Activated CD8-positive, alpha-beta T cell treated with anti-CD3 and anti-CD28 coated beads, Interleukin-2, amount 10 ng/mL, durations not matched to agents 7 days and 5 days (primary cell): Measurements from ENCODE around the gene RARRES2. TPM values are rescaled to one million over a fixed set of nuclear protein-coding genes. Genes with fewer than 3 reads are reported as not detected.
"Not testable (repeated sequence)": the region's sequence is repeated elsewhere in the genome, so short reads cannot be mapped to it uniquely, and the experiment has no call there.

Experiments used
- ATAC-seq: fragments of 150-1000 bp; cut with Tn5 transposase; one replicate; pipeline ENCODE4 v1.10.0; 2021; ENCODE audit warnings: moderate library complexity
- CTCF ChIA-PET: fragments of 350-600 bp; sonication (Branson Sonifier 250); formaldehyde crosslinking; loops from one replicate; lab custom pipeline; 2021; ENCODE audit warnings: antibody characterized with exemption; lab: Charles Lee
- POLR2A ChIA-PET: fragments of 350-600 bp; sonication (Branson Sonifier 250); formaldehyde crosslinking; loops from one replicate; lab custom pipeline; 2021; ENCODE audit warnings: antibody characterized with exemption; lab: Charles Lee
- DNase-seq: peaks from one replicate; pipeline ENCODE4 v3.0.0-alpha.2; 2020
- H3K27ac Mint-ChIP-seq: one replicate; pipeline ENCODE4 v1.8.0; 2021; ENCODE audit warnings: mild to moderate bottlenecking, mixed read lengths
- H3K27me3 Mint-ChIP-seq: one replicate; pipeline ENCODE4 v1.8.0; 2021; ENCODE audit warnings: low read depth, mixed read lengths
- H3K36me3 Mint-ChIP-seq: one replicate; pipeline ENCODE4 v1.8.0; 2021; ENCODE audit warnings: low read depth, mixed read lengths
- H3K4me1 Mint-ChIP-seq: one replicate; pipeline ENCODE4 v1.8.0; 2021; ENCODE audit warnings: low read depth, mixed read lengths
- H3K4me3 Mint-ChIP-seq: one replicate; pipeline ENCODE4 v1.8.0; 2021; ENCODE audit warnings: mild to moderate bottlenecking, mixed read lengths
- H3K9me3 Mint-ChIP-seq: one replicate; pipeline ENCODE4 v1.8.0; 2022; ENCODE audit warnings: mixed read lengths; ENCODE audit not compliant: insufficient read depth
- total RNA-seq, 2 experiments: library from RNA; stranded (reverse); gene quantifications; one replicate each; pipeline ENCODE4 v1.2.3, GENCODE V29; 2021

RARRES2 gene
- total RNA-seq, 2 experiments from 2014 or later, result not detected

GRCh38 chr7:150324373-150324961 lies 17.0 kb downstream of the RARRES2 start:
- Mint-ChIP-seq H3K4me1 (peaks cover 30% of the 10 kb centered on the region), H3K36me3 (peaks cover 49% of the 10 kb centered on the region), H3K9me3 (no peaks in the 10 kb centered on the region), H3K4me3 (peak overlapping the region; percentile 91), H3K27me3 (no peaks in the 10 kb centered on the region), H3K27ac (peak overlapping the region; percentile 97)
- DNase-seq, result no peak
- CTCF ChIA-PET, result no interaction called here
- no peak for ATAC-seq
- POLR2A ChIA-PET, result interaction anchor here (1.1 to 1.4 kb wide), 3 partner anchors 42 to 80 kb away, joined by 3 to 4 read pairs (median 3); partner anchors contain the start of gene REPIN1

GRCh38 chr7:150323682-150324372 lies 17.6 kb downstream of the RARRES2 start:
- Mint-ChIP-seq H3K4me3 (peak overlapping the region; percentile 91), H3K9me3 (no peaks in the 10 kb centered on the region), H3K27ac (peak overlapping the region; percentile 97), H3K36me3 (peaks cover 47% of the 10 kb centered on the region), H3K27me3 (no peaks in the 10 kb centered on the region), H3K4me1 (peaks cover 30% of the 10 kb centered on the region)
- ATAC-seq, result peak; percentile 39
- DNase-seq, result no peak
- ChIA-PET CTCF (no interaction called here), POLR2A (interaction anchor here (1.0 to 1.4 kb wide), 5 partner anchors 42 to 83 kb away, joined by 3 to 4 read pairs (median 3); partner anchors contain the start of gene REPIN1)

- peaks cover 30% of the 10 kb centered on the region for H3K4me1 Mint-ChIP-seq
- CTCF ChIA-PET, result no interaction called here
- DNase-seq, result peak; percentile 77
These were observed 18.4 kb downstream of the RARRES2 start, which contains the start of the genes ACTR3C and LRRC61 for GRCh38 chr7:150322833-150323681. Gene ACTR3C (minus strand): TSS chr7:150323545. CDS start chr7:150295296, 28,249 bp downstream. Gene LRRC61 (plus strand): TSS chr7:150323355. CDS start chr7:150336862, 13,507 bp downstream.

GRCh38 chr7:150322114-150322832 lies 19.2 kb downstream of the RARRES2 start:
- Mint-ChIP-seq H3K27me3 (no peaks in the 10 kb centered on the region), H3K9me3 (no peaks in the 10 kb centered on the region), H3K36me3 (peaks cover 40% of the 10 kb centered on the region), H3K4me1 (peaks cover 30% of the 10 kb centered on the region), H3K4me3 (peak overlapping the region; percentile 91), H3K27ac (peak overlapping the region; percentile 95)
- ATAC-seq, result peak; percentile 64
- POLR2A ChIA-PET, result no interaction called here
- peak; percentile 91 for DNase-seq
- CTCF ChIA-PET, result no interaction called here

More at GRCh38 chr7:150322833-150323681, 18.4 kb downstream of the RARRES2 start, which contains the start of the genes ACTR3C and LRRC61:
- no peaks in the 10 kb centered on the region for H3K27me3 Mint-ChIP-seq
- H3K4me3 Mint-ChIP-seq, result peak within 1 kb of the TSS; percentile 91
- POLR2A ChIA-PET, result interaction anchor here (1.0 to 1.2 kb wide), 4 partner anchors 43 to 84 kb away, joined by 3 to 4 read pairs (median 3); partner anchors contain the start of gene REPIN1
- H3K36me3 Mint-ChIP-seq, result peaks cover 47% of the 10 kb centered on the region
- peak; percentile 67 for ATAC-seq
- H3K9me3 Mint-ChIP-seq, result no peaks in the 10 kb centered on the region
- peak within 1 kb of the TSS; percentile 97 for H3K27ac Mint-ChIP-seq

- POLR2A ChIA-PET, result no interaction called here
- peaks cover 30% of the 10 kb centered on the region for H3K4me1 Mint-ChIP-seq
- peaks cover 35% of the 10 kb centered on the region for H3K36me3 Mint-ChIP-seq
- CTCF ChIA-PET, result no interaction called here
- DNase-seq (no peak), ATAC-seq (no peak)
- no peaks in the 10 kb centered on the region for H3K27me3 Mint-ChIP-seq
- peak overlapping the region; percentile 95 for H3K27ac Mint-ChIP-seq
- peak overlapping the region; percentile 91 for H3K4me3 Mint-ChIP-seq
- H3K9me3 Mint-ChIP-seq, result no peaks in the 10 kb centered on the region
These were observed 19.7 kb downstream of the RARRES2 start for GRCh38 chr7:150321788-150322113.

GRCh38 chr7:150317748-150318444 lies 23.5 kb downstream of the RARRES2 start:
- Mint-ChIP-seq H3K27ac (no peak overlapping the region), H3K4me1 (peaks cover 15% of the 10 kb centered on the region), H3K9me3 (no peaks in the 10 kb centered on the region), H3K36me3 (peaks cover 12% of the 10 kb centered on the region), H3K4me3 (no peak overlapping the region), H3K27me3 (no peaks in the 10 kb centered on the region)
- ChIA-PET POLR2A (no interaction called here), CTCF (no interaction called here)
- ATAC-seq, result no peak
- DNase-seq, result no peak

- POLR2A ChIA-PET, result interaction anchor here (0.5 kb wide), 1 partner anchor 14 kb away, joined by 4 read pairs; no protein-coding TSS in a partner anchor
- H3K4me3 Mint-ChIP-seq, H3K27me3 Mint-ChIP-seq, H3K27ac Mint-ChIP-seq, DNase-seq, CTCF ChIA-PET, H3K9me3 Mint-ChIP-seq, ATAC-seq, H3K4me1 Mint-ChIP-seq, H3K36me3 Mint-ChIP-seq: not testable (repeated sequence)
These were observed 24.4 kb downstream of the RARRES2 start for GRCh38 chr7:150316987-150317386.

GRCh38 chr7:150314639-150315239 lies 26.7 kb downstream of the RARRES2 start:
- DNase-seq (no peak), ATAC-seq (no peak)
- Mint-ChIP-seq H3K27ac (no peak overlapping the region), H3K36me3 (no peaks in the 10 kb centered on the region), H3K4me1 (no peaks in the 10 kb centered on the region), H3K9me3 (no peaks in the 10 kb centered on the region), H3K4me3 (no peak overlapping the region), H3K27me3 (no peaks in the 10 kb centered on the region)
- POLR2A ChIA-PET, result no interaction called here
- CTCF ChIA-PET, result interaction anchor here (0.6 to 1.2 kb wide), 2 partner anchors 41 to 464 kb away, joined by 3 to 6 read pairs; no protein-coding TSS in a partner anchor

GRCh38 chr7:150313870-150314269 lies 27.6 kb downstream of the RARRES2 start:
- H3K27ac Mint-ChIP-seq, result no peak overlapping the region
- no peaks in the 10 kb centered on the region for H3K9me3 Mint-ChIP-seq
- ChIA-PET CTCF (interaction anchor here (0.6 to 1.2 kb wide), 2 partner anchors 42 to 465 kb away, joined by 3 to 6 read pairs; no protein-coding TSS in a partner anchor), POLR2A (no interaction called here)
- H3K27me3 Mint-ChIP-seq, result no peaks in the 10 kb centered on the region
- no peak overlapping the region for H3K4me3 Mint-ChIP-seq
- H3K4me1 Mint-ChIP-seq, result no peaks in the 10 kb centered on the region
- DNase-seq, result no peak
- no peaks in the 10 kb centered on the region for H3K36me3 Mint-ChIP-seq
- peak; percentile 53 for ATAC-seq

GRCh38 chr7:150313367-150313809 lies 28.0 kb downstream of the RARRES2 start:
- Mint-ChIP-seq H3K4me3 (no peak overlapping the region), H3K9me3 (no peaks in the 10 kb centered on the region), H3K27ac (no peak overlapping the region), H3K4me1 (no peaks in the 10 kb centered on the region), H3K27me3 (no peaks in the 10 kb centered on the region), H3K36me3 (no peaks in the 10 kb centered on the region)
- ChIA-PET CTCF (interaction anchor here (1.2 kb wide), 1 partner anchor 42 kb away, joined by 6 read pairs; no protein-coding TSS in a partner anchor), POLR2A (no interaction called here)
- DNase-seq (no peak), ATAC-seq (no peak)
